Neural crest cell (in vitro differentiated cells): ENCODE results near the gene MTUS2. TPM values are rescaled to one million over a fixed set of nuclear protein-coding genes. Genes with fewer than 3 reads are reported as not detected.
A peak's percentile ranks its signal among the peaks of the same experiment; 100 is the strongest.

Experiments used
- DNase-seq: peaks from one replicate; pipeline ENCODE4 v3.0.0; 2021; ENCODE audit warnings: low read depth, mixed read lengths, low spot score
- H3K27ac Mint-ChIP-seq: one replicate; pipeline ENCODE4 v1.8.0; 2021; ENCODE audit warnings: mild to moderate bottlenecking, mixed read lengths; ENCODE audit not compliant: unreplicated experiment
- H3K27me3 Mint-ChIP-seq: 2 replicates; pipeline ENCODE4 v1.8.0; 2021; ENCODE audit warnings: low read depth, mild to moderate bottlenecking, mixed read lengths
- H3K36me3 Mint-ChIP-seq: 2 replicates; pipeline ENCODE4 v1.8.0; 2021; ENCODE audit warnings: low read depth, mild to moderate bottlenecking, mixed read lengths
- H3K4me1 Mint-ChIP-seq: 2 replicates; pipeline ENCODE4 v1.8.0; 2021; ENCODE audit warnings: mixed read lengths
- H3K4me3 Mint-ChIP-seq: one replicate; pipeline ENCODE4 v1.8.0; 2021; ENCODE audit warnings: mild to moderate bottlenecking, mixed read lengths
- H3K9me3 Mint-ChIP-seq: 2 replicates; pipeline ENCODE4 v1.8.0; 2021; ENCODE audit warnings: mixed read lengths
- total RNA-seq: library from RNA; stranded (reverse); gene quantifications from 2 replicates; pipeline ENCODE4 v1.2.1, GENCODE V29; 2021
- TF ChIP-seq, protein P1 (sequence below): fragments of 200-600 bp; sonication (generic); conservative IDR thresholded peaks from 2 replicates; pipeline ENCODE4 v1.5.0; 2021; ENCODE audit warnings: antibody characterized with exemption, mild to moderate bottlenecking

The MTUS2 gene
- total RNA-seq, 1 donor from 2014 or later = 0.91 TPM

DNA sequence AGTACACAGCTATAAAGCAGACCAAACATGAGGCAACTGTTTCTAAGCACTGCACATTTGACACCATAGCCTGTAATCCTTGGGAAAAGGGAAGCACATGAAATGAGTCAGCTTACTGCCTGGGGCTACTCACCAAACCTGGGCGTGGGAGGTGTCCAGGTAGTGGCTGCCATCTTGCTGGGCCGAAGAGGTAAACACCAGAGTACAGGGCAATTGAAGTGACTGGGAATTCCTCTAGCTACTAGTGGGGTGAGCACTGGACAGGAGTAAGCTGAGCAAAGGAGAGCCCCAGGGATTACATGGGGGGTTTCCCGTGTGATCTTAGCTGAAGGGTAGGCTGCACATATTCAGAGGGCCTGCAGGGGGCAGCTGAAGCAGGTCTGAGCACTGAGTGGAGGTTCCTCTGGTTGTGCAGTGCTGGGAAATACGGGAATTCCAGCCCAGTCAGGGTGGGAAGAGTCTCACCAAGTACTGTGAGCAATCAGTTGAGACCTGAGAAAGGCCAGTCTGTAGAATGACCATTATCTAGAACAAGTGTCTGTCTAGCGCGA, 634.9 kb downstream of the MTUS2 start:
- H3K4me1 Mint-ChIP-seq = no peaks in the 10 kb centered on the region
- H3K36me3 Mint-ChIP-seq = no peaks in the 10 kb centered on the region
- peaks cover 3% of the 10 kb centered on the region for H3K9me3 Mint-ChIP-seq
- no peak overlapping the region for H3K4me3 Mint-ChIP-seq
- no peak overlapping the region for H3K27ac Mint-ChIP-seq
- no peak for DNase-seq
- H3K27me3 Mint-ChIP-seq = peaks cover 11% of the 10 kb centered on the region
- TF ChIP-seq, protein P1, sequence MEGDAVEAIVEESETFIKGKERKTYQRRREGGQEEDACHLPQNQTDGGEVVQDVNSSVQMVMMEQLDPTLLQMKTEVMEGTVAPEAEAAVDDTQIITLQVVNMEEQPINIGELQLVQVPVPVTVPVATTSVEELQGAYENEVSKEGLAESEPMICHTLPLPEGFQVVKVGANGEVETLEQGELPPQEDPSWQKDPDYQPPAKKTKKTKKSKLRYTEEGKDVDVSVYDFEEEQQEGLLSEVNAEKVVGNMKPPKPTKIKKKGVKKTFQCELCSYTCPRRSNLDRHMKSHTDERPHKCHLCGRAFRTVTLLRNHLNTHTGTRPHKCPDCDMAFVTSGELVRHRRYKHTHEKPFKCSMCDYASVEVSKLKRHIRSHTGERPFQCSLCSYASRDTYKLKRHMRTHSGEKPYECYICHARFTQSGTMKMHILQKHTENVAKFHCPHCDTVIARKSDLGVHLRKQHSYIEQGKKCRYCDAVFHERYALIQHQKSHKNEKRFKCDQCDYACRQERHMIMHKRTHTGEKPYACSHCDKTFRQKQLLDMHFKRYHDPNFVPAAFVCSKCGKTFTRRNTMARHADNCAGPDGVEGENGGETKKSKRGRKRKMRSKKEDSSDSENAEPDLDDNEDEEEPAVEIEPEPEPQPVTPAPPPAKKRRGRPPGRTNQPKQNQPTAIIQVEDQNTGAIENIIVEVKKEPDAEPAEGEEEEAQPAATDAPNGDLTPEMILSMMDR = peak; percentile 53

GRCh38 chr13:29456419-29456818, 636.3 kb downstream of the MTUS2 start:
- TF ChIP-seq, protein P1 = no peak
- no peak for DNase-seq
- Mint-ChIP-seq H3K4me1 (no peaks in the 10 kb centered on the region), H3K27ac (no peak overlapping the region), H3K27me3 (peaks cover 6% of the 10 kb centered on the region), H3K36me3 (no peaks in the 10 kb centered on the region), H3K9me3 (peaks cover 3% of the 10 kb centered on the region), H3K4me3 (no peak overlapping the region)

GRCh38 chr13:29457299-29457698, 637.2 kb downstream of the MTUS2 start:
- Mint-ChIP-seq H3K36me3 (no peaks in the 10 kb centered on the region), H3K4me1 (no peaks in the 10 kb centered on the region), H3K27me3 (peaks cover 6% of the 10 kb centered on the region), H3K4me3 (no peak overlapping the region), H3K9me3 (peaks cover 3% of the 10 kb centered on the region), H3K27ac (no peak overlapping the region)
- TF ChIP-seq, protein P1 = no peak
- DNase-seq = no peak

- H3K36me3 Mint-ChIP-seq = no peaks in the 10 kb centered on the region
- H3K27ac Mint-ChIP-seq = no peak overlapping the region
- peaks cover 3% of the 10 kb centered on the region for H3K9me3 Mint-ChIP-seq
- no peak overlapping the region for H3K4me3 Mint-ChIP-seq
- no peaks in the 10 kb centered on the region for H3K4me1 Mint-ChIP-seq
- DNase-seq = no peak
- TF ChIP-seq, protein P1 = no peak
- H3K27me3 Mint-ChIP-seq = peaks cover 4% of the 10 kb centered on the region
Measured at GRCh38 chr13:29458419-29458818, 638.3 kb downstream of the MTUS2 start.

- no peak for DNase-seq
- Mint-ChIP-seq H3K4me3 (no peak overlapping the region), H3K9me3 (peaks cover 3% of the 10 kb centered on the region), H3K27me3 (peaks cover 3% of the 10 kb centered on the region), H3K4me1 (no peaks in the 10 kb centered on the region), H3K27ac (no peak overlapping the region), H3K36me3 (no peaks in the 10 kb centered on the region)
- TF ChIP-seq, protein P1 = no peak
Measured at GRCh38 chr13:29459813-29460355, 639.7 kb downstream of the MTUS2 start.
